OCI-LY1 (cell line): ENCODE data around the gene GBP2.

Experiments
- H2AFZ ChIP-seq: fragments of 200-600 bp; sonication (generic), shearing (Covaris generic); 2 replicates; pipeline ENCODE4 v1.6.0; 2014; ENCODE audit warnings: antibody characterized with exemption, mild to moderate bottlenecking, low read length
- H3F3A ChIP-seq: fragments of 200-600 bp; sonication (generic), shearing (Covaris generic); 2 replicates; pipeline ENCODE4 v1.6.0; 2014; ENCODE audit warnings: mild to moderate bottlenecking, antibody characterized with exemption, low read length, moderate library complexity; ENCODE audit not compliant: insufficient read depth
- H3K27ac ChIP-seq: fragments of 200-600 bp; sonication (generic); 2 replicates; pipeline ENCODE4 v1.5.1; 2014; ENCODE audit warnings: low read length, mixed run types, mild to moderate bottlenecking, low read depth; ENCODE audit not compliant: poor library complexity, severe bottlenecking
- H3K27me3 ChIP-seq: fragments of 200-600 bp; sonication (generic); 2 replicates; pipeline ENCODE4 v1.6.0; 2014; ENCODE audit warnings: antibody characterized with exemption, mild to moderate bottlenecking, low read length, moderate library complexity; ENCODE audit not compliant: insufficient read depth
- H3K36me3 ChIP-seq: fragments of 200-600 bp; sonication (generic); 2 replicates; pipeline ENCODE4 v1.6.1; 2014; ENCODE audit warnings: mild to moderate bottlenecking, antibody characterized with exemption, low read length, moderate library complexity, mixed read lengths; ENCODE audit not compliant: insufficient read depth
- H3K4me1 ChIP-seq: fragments of 200-600 bp; sonication (generic); 2 replicates; pipeline ENCODE4 v1.5.1; 2014; ENCODE audit warnings: mild to moderate bottlenecking, low read length, moderate library complexity; ENCODE audit not compliant: insufficient read depth, severe bottlenecking
- H3K4me2 ChIP-seq: fragments of 200-600 bp; sonication (generic), shearing (Covaris generic); 2 replicates; pipeline ENCODE4 v1.6.1; 2014; ENCODE audit warnings: low read length
- H3K4me3 ChIP-seq: fragments of 200-600 bp; sonication (generic); 2 replicates; pipeline ENCODE4 v1.5.1; 2014; ENCODE audit warnings: low read length, low read depth, mild to moderate bottlenecking, mixed read lengths; ENCODE audit not compliant: poor library complexity, severe bottlenecking
- H3K79me2 ChIP-seq: fragments of 200-600 bp; shearing (Covaris generic); 2 replicates; pipeline ENCODE4 v1.6.1; 2016; ENCODE audit warnings: mixed run types, low read length, mixed read lengths; ENCODE audit not compliant: insufficient read depth
- H3K9ac ChIP-seq: fragments of 200-600 bp; sonication (generic), shearing (Covaris generic); 2 replicates; pipeline ENCODE4 v1.6.1; 2014; ENCODE audit warnings: mild to moderate bottlenecking, low read length, mixed read lengths
- H3K9me2 ChIP-seq: fragments of 200-600 bp; sonication (generic), shearing (Covaris generic); 2 replicates; pipeline ENCODE4 v1.6.1; 2014; ENCODE audit warnings: low read depth, mild to moderate bottlenecking, low read length, mixed read lengths
- H3K9me3 ChIP-seq: fragments of 200-600 bp; shearing (Covaris generic); 2 replicates; pipeline ENCODE4 v1.6.1; 2014; ENCODE audit warnings: low read length, mixed read lengths
- H4K20me1 ChIP-seq: fragments of 200-600 bp; sonication (generic), shearing (Covaris generic); 2 replicates; pipeline ENCODE4 v1.6.0; 2016; ENCODE audit warnings: mild to moderate bottlenecking, low read length; ENCODE audit not compliant: insufficient read depth
- EZH2 ChIP-seq: fragments of 200-600 bp; sonication (generic), shearing (Covaris generic); IDR thresholded peaks from 2 replicates; pipeline ENCODE4 v1.8.0; 2017; ENCODE audit warnings: borderline replicate concordance, mixed run types, mild to moderate bottlenecking, antibody characterized with exemption, low read length, moderate library complexity, mixed read lengths
- TF ChIP-seq, protein P1 (sequence below): fragments of 200-600 bp; sonication (generic), shearing (Covaris generic); IDR thresholded peaks from 2 replicates; pipeline ENCODE4 v1.5.1; 2017; ENCODE audit warnings: mild to moderate bottlenecking, antibody characterized with exemption, low read length, moderate library complexity, mixed read lengths

GBP2 gene

DNA sequence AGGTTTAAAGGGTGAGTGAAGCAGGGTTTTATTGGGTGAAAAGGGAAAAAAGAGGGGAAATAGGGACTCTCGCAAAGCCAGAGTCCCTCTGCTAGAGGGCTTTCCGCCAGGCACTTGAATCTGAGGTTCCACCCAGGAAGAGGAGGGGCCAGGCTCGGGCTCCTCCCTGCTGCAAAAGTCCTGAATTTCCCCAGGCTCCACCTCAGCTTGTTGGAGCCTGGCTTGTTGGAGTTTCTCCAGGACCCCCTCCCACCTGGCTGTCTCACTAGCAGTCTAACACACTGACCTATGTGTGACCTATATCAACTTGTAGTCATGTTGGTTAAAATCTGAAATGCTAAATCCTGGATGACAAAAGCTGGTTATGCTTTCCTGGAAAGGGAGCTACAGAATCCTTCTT is 25.5 kb downstream of the GBP2 start:
- H3K27ac ChIP-seq = no peak overlapping the region
- H3K36me3 ChIP-seq = no peaks in the 10 kb centered on the region
- no peak overlapping the region for H3K9ac ChIP-seq
- no peaks in the 10 kb centered on the region for H3K79me2 ChIP-seq
- no peak overlapping the region for H2AFZ ChIP-seq
- H3K4me3 ChIP-seq = no peak overlapping the region
- TF ChIP-seq, protein P1, sequence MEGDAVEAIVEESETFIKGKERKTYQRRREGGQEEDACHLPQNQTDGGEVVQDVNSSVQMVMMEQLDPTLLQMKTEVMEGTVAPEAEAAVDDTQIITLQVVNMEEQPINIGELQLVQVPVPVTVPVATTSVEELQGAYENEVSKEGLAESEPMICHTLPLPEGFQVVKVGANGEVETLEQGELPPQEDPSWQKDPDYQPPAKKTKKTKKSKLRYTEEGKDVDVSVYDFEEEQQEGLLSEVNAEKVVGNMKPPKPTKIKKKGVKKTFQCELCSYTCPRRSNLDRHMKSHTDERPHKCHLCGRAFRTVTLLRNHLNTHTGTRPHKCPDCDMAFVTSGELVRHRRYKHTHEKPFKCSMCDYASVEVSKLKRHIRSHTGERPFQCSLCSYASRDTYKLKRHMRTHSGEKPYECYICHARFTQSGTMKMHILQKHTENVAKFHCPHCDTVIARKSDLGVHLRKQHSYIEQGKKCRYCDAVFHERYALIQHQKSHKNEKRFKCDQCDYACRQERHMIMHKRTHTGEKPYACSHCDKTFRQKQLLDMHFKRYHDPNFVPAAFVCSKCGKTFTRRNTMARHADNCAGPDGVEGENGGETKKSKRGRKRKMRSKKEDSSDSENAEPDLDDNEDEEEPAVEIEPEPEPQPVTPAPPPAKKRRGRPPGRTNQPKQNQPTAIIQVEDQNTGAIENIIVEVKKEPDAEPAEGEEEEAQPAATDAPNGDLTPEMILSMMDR = no peak
- TF ChIP-seq EZH2 = no peak
- H3F3A ChIP-seq = no peaks in the 10 kb centered on the region
- H3K9me3 ChIP-seq = peaks cover 3% of the 10 kb centered on the region; the same call in 1 of the 2 replicates
- no peaks in the 10 kb centered on the region for H3K9me2 ChIP-seq
- H3K4me2 ChIP-seq = no peak overlapping the region
- no peaks in the 10 kb centered on the region for H4K20me1 ChIP-seq
- no peaks in the 10 kb centered on the region for H3K4me1 ChIP-seq
- no peaks in the 10 kb centered on the region for H3K27me3 ChIP-seq

DNA sequence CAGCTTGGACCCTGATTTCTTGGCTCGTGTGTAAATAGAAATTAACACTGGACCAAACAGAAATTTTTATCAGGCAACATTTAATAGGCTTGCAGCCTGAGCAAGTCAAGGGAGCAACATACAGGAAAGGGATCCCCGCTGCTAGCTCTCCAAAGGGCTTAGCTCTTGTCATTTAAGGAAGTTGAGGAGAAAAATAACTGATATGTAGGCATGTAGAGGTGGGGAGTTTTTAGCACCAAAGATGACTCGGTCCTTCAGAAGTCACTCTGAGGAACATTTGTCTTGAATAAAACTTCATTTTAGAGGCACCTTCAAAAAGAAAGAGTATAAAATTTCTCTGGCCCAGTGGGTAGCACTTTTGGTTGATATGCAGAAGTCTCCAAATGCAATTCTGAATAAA is 27.1 kb downstream of the GBP2 start:
- no peaks in the 10 kb centered on the region for H3F3A ChIP-seq
- no peak overlapping the region for H3K9ac ChIP-seq
- H3K4me2 ChIP-seq = no peak overlapping the region
- no peaks in the 10 kb centered on the region for H3K36me3 ChIP-seq
- H2AFZ ChIP-seq = no peak overlapping the region
- H3K79me2 ChIP-seq = no peaks in the 10 kb centered on the region
- no peaks in the 10 kb centered on the region for H4K20me1 ChIP-seq
- H3K27me3 ChIP-seq = no peaks in the 10 kb centered on the region
- H3K9me3 ChIP-seq = peaks cover 3% of the 10 kb centered on the region; the same call in 1 of the 2 replicates
- H3K9me2 ChIP-seq = no peaks in the 10 kb centered on the region
- H3K27ac ChIP-seq = no peak overlapping the region
- H3K4me1 ChIP-seq = no peaks in the 10 kb centered on the region
- TF ChIP-seq, protein P1 = no peak
- no peak for TF ChIP-seq EZH2
- H3K4me3 ChIP-seq = no peak overlapping the region

DNA sequence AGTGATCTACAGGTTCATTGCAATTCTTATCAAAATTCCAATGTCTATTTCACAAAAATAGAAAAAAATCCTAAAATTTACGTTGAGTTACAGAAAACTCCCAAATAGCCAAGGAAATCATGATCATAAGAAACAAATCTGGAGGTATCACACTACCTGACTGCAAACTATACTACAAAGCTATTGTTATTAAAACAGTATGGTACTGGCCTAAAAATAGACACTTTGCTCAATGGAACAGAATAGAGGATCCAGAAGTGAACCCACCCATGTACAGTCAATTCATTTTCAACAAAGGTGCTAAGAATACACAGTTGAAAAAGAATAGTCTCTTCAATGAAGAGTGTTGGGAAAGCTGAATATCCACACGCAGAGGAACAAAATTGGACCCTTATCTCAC is 30.2 kb downstream of the GBP2 start:
- H3K36me3 ChIP-seq = no peaks in the 10 kb centered on the region
- peaks cover 3% of the 10 kb centered on the region; the same call in 1 of the 2 replicates for H3K9me3 ChIP-seq
- H3K27me3 ChIP-seq = no peaks in the 10 kb centered on the region
- H2AFZ ChIP-seq = no peak overlapping the region
- no peaks in the 10 kb centered on the region for H3K4me1 ChIP-seq
- H3K4me3 ChIP-seq = no peak overlapping the region
- H3K4me2 ChIP-seq = no peak overlapping the region
- no peaks in the 10 kb centered on the region for H3K79me2 ChIP-seq
- no peak overlapping the region for H3K9ac ChIP-seq
- no peaks in the 10 kb centered on the region for H4K20me1 ChIP-seq
- no peaks in the 10 kb centered on the region for H3F3A ChIP-seq
- no peaks in the 10 kb centered on the region for H3K9me2 ChIP-seq
- no peak for TF ChIP-seq EZH2
- TF ChIP-seq, protein P1 = no peak
- no peak overlapping the region for H3K27ac ChIP-seq
